RWPE2 (cell line): ENCODE data around the gene RBP5.

ENCODE experiments used
- ATAC-seq: fragments of 200-7000 bp; cut with Tn5 transposase; 3 replicates; pipeline ENCODE4 v1.9.1; 2021; ENCODE audit warnings: low read depth
- DNase-seq: peaks from one replicate; pipeline ENCODE4 v3.0.0-alpha.2; 2020; ENCODE audit warnings: low spot score
- H3K27ac ChIP-seq: fragments of 450-650 bp; 2 replicates; pipeline ENCODE4 v1.5.1; 2017; ENCODE audit warnings: mild to moderate bottlenecking; ENCODE audit not compliant: poor library complexity, severe bottlenecking
- H3K27me3 ChIP-seq: fragments of 250-450 bp; sonication (Bioruptor Pico); 2 replicates; pipeline ENCODE4 v1.5.1; 2021; ENCODE audit warnings: mild to moderate bottlenecking, moderate library complexity; ENCODE audit not compliant: insufficient read depth, poor library complexity, severe bottlenecking
- H3K36me3 ChIP-seq: fragments of 250-450 bp; sonication (Bioruptor Pico); 2 replicates; pipeline ENCODE4 v1.5.1; 2020; ENCODE audit warnings: low read depth, mild to moderate bottlenecking, moderate library complexity
- H3K4me1 ChIP-seq: fragments of 250-450 bp; sonication (Bioruptor Pico); 2 replicates; pipeline ENCODE4 v1.5.1; 2021; ENCODE audit warnings: mild to moderate bottlenecking, moderate library complexity; ENCODE audit not compliant: insufficient read depth, poor library complexity, severe bottlenecking
- H3K4me3 ChIP-seq: fragments of 250-450 bp; sonication (Bioruptor Pico); 2 replicates; pipeline ENCODE4 v1.5.1; 2021; ENCODE audit warnings: mild to moderate bottlenecking, moderate library complexity; ENCODE audit not compliant: severe bottlenecking
- H3K9me3 ChIP-seq: fragments of 250-450 bp; sonication (Bioruptor Pico); 2 replicates; pipeline ENCODE4 v1.5.1; 2021; ENCODE audit warnings: mild to moderate bottlenecking, moderate library complexity; ENCODE audit not compliant: severe bottlenecking
- CTCF ChIP-seq: fragments of 450-650 bp; IDR thresholded peaks from one replicate; pipeline ENCODE4 v1.5.1; 2017; ENCODE audit warnings: mild to moderate bottlenecking, moderate library complexity; ENCODE audit not compliant: poor library complexity, severe bottlenecking

The RBP5 gene

GRCh38 chr12:7096006-7096932 lies 32.4 kb downstream of the RBP5 start:
- no peak overlapping the region for H3K4me3 ChIP-seq
- H3K27me3 ChIP-seq, result no peaks in the 10 kb centered on the region
- no peak; the same call in 2 of the 3 replicates for ATAC-seq
- no peaks in the 10 kb centered on the region for H3K36me3 ChIP-seq
- H3K4me1 ChIP-seq, result no peaks in the 10 kb centered on the region
- H3K9me3 ChIP-seq, result no peaks in the 10 kb centered on the region
- TF ChIP-seq CTCF, result no peak
- H3K27ac ChIP-seq, result no peak overlapping the region
- DNase-seq, result no peak

- H3K27me3 ChIP-seq, result no peaks in the 10 kb centered on the region
- no peak for DNase-seq
- no peak for TF ChIP-seq CTCF
Observed at GRCh38 chr12:7093892-7094291, 34.8 kb downstream of the RBP5 start.

GRCh38 chr12:7093486-7093885 lies 35.2 kb downstream of the RBP5 start:
- TF ChIP-seq CTCF, result no peak
- Histone ChIP-seq H3K27me3 (no peaks in the 10 kb centered on the region), H3K4me1 (no peaks in the 10 kb centered on the region), H3K9me3 (no peaks in the 10 kb centered on the region), H3K36me3 (no peaks in the 10 kb centered on the region; the same call in 1 of the 2 replicates), H3K27ac (no peak overlapping the region), H3K4me3 (no peak overlapping the region)
- DNase-seq (no peak), ATAC-seq (no peak)

More at GRCh38 chr12:7093892-7094291, 34.8 kb downstream of the RBP5 start:
- Histone ChIP-seq H3K4me1 (no peaks in the 10 kb centered on the region), H3K4me3 (no peak overlapping the region), H3K36me3 (no peaks in the 10 kb centered on the region), H3K27ac (no peak overlapping the region), H3K9me3 (no peaks in the 10 kb centered on the region)
- ATAC-seq, result no peak

- H3K27ac ChIP-seq, result no peak overlapping the region
- no peaks in the 10 kb centered on the region for H3K4me1 ChIP-seq
- DNase-seq, result no peak
- ATAC-seq, result no peak
- no peaks in the 10 kb centered on the region for H3K9me3 ChIP-seq
- no peak for TF ChIP-seq CTCF
- H3K4me3 ChIP-seq, result no peak overlapping the region
- no peaks in the 10 kb centered on the region for H3K27me3 ChIP-seq
- peaks cover under 1% of the 10 kb centered on the region; the same call in 1 of the 2 replicates for H3K36me3 ChIP-seq
Observed at GRCh38 chr12:7092986-7093460, 35.7 kb downstream of the RBP5 start.
